HepG2 (cell line): ENCODE measurements around the gene HSD17B2. TPM values are rescaled to one million over a fixed set of nuclear protein-coding genes. Genes with fewer than 3 reads are reported as not detected.
A peak's percentile ranks its signal among the peaks of the same experiment; 100 is the strongest.

ENCODE experiments used
- CREBL2 ChIP-seq: sonication (generic); formaldehyde crosslinking; IDR thresholded peaks from 2 replicates; pipeline ENCODE4 v1.8.1; 2023; ENCODE audit warnings: missing genetic modification reagents, mild to moderate bottlenecking, borderline replicate concordance
- EHMT2 ChIP-seq: fragments of 200-600 bp; sonication (generic); IDR thresholded peaks from 2 replicates; pipeline ENCODE4 v1.7.0; 2017; ENCODE audit warnings: antibody characterized with exemption, low read depth, low read length, borderline replicate concordance
- ETV6 ChIP-seq: sonication (generic); formaldehyde crosslinking; conservative IDR thresholded peaks from 2 replicates; pipeline ENCODE4 v1.4.0; 2020; ENCODE audit warnings: missing genetic modification reagents
- FOXP1 ChIP-seq, 2 experiments: fragments of 450-650 bp in 1 of 2; IDR thresholded peaks; 2 replicates each; pipeline ENCODE4 v1.6.1; 2017 to 2018; ENCODE audit warnings: antibody characterized with exemption in 1 of 2
- ISX ChIP-seq: sonication (generic); formaldehyde crosslinking; conservative IDR thresholded peaks from 2 replicates; pipeline ENCODE4 v1.5.0; 2020; ENCODE audit warnings: missing genetic modification reagents
- LBX2 ChIP-seq: sonication (generic); formaldehyde crosslinking; IDR thresholded peaks from 2 replicates; pipeline ENCODE4 v1.5.0; 2020; ENCODE audit warnings: missing genetic modification reagents, mild to moderate bottlenecking, borderline replicate concordance
- MNT ChIP-seq: fragments of 450-650 bp; IDR thresholded peaks from 2 replicates; pipeline ENCODE4 v1.6.1; 2016
- NBN ChIP-seq: fragments of 450-650 bp; conservative IDR thresholded peaks from 2 replicates; pipeline ENCODE4 v1.6.1; 2017
- PRDM4 ChIP-seq: sonication (generic); formaldehyde crosslinking; IDR thresholded peaks from 2 replicates; pipeline ENCODE4 v1.9.0; 2021; ENCODE audit warnings: missing genetic modification reagents, borderline replicate concordance
- SMARCE1 ChIP-seq: fragments of 450-650 bp; IDR thresholded peaks from 2 replicates; pipeline ENCODE4 v1.6.1; 2017; ENCODE audit warnings: borderline replicate concordance
- SRSF1 ChIP-seq: fragments of 200-400 bp; formaldehyde crosslinking; optimal IDR thresholded peaks from 2 replicates; pipeline ENCODE3; 2017; ENCODE audit warnings: mild to moderate bottlenecking, low read depth, low read length, moderate library complexity
- ZBTB7B ChIP-seq: sonication (generic); formaldehyde crosslinking; IDR thresholded peaks from 2 replicates; pipeline ENCODE4 v1.4.0; 2020; ENCODE audit warnings: missing genetic modification reagents
- ZFYVE20 ChIP-seq: sonication (generic); formaldehyde crosslinking; IDR thresholded peaks from 2 replicates; pipeline ENCODE4 v1.8.0; 2023; ENCODE audit warnings: low read depth, mild to moderate bottlenecking, moderate library complexity, missing genetic modification reagents, borderline replicate concordance
- ZKSCAN1 ChIP-seq: fragments of 150-350 bp; IDR thresholded peaks from 2 replicates; pipeline ENCODE4 v1.6.1; 2014; ENCODE audit warnings: low read length
- ZNF205 ChIP-seq: IDR thresholded peaks from 2 replicates; pipeline ENCODE4 v1.6.1; 2018; ENCODE audit warnings: missing biosample characterization, missing genetic modification reagents
- ZNF773 ChIP-seq: sonication (generic); formaldehyde crosslinking; IDR thresholded peaks from 2 replicates; pipeline ENCODE4 v1.4.0; 2020; ENCODE audit warnings: missing genetic modification reagents, borderline replicate concordance
- ZNF782 ChIP-seq: sonication (generic); formaldehyde crosslinking; IDR thresholded peaks from 2 replicates; pipeline ENCODE4 v1.4.0; 2020; ENCODE audit warnings: missing genetic modification reagents, mild to moderate bottlenecking, borderline replicate concordance
- ZNF800 ChIP-seq: sonication (generic); formaldehyde crosslinking; IDR thresholded peaks from 2 replicates; pipeline ENCODE4 v1.4.0; 2020; ENCODE audit warnings: missing genetic modification reagents
- ZNF841 ChIP-seq: sonication (generic); formaldehyde crosslinking; IDR thresholded peaks from 2 replicates; pipeline ENCODE4 v1.8.1; 2023; ENCODE audit warnings: missing genetic modification reagents, borderline replicate concordance
- polyA plus RNA-seq, 8 experiments: library from polyadenylated mRNA; depleted of rRNA in 3 of 8; stranded (reverse) in 7 of 8; unstranded in 1 of 8; fragments of >200 nt; fragmentation: Illumina TruSeq in 4 of 8; extraction: Trizol in 4 of 8; gene quantifications; 2 replicates each; pipeline versions ENCODE4 v1.2.1 to v1.2.3, GENCODE V29; 2011 to 2016; ENCODE audit warnings: low read depth in 4 of 8, missing spikeins in 1 of 8, mixed read lengths in 1 of 8; ENCODE audit not compliant: insufficient read depth in 1 of 8
- total RNA-seq, 5 experiments: library from RNA; depleted of rRNA; stranded (reverse); fragments of >200 nt; fragmentation: Illumina TruSeq; extraction: Trizol; gene quantifications; 2 replicates each; pipeline ENCODE4 v1.2.3, GENCODE V29; 2016; ENCODE audit warnings: low read depth in 1 of 5

HSD17B2 gene
- total and polyA plus RNA-seq, 2 of the 13 experiments (the other 11 are each of a cell fraction or from before 2014, with no cell fraction given) = 26.3 to 69.3 TPM

GRCh38 chr16:82063456-82064082 lies 28.5 kb downstream of the HSD17B2 start (continued):
- TF ChIP-seq LBX2 (CRISPR knock-in tag) (no peak), ZNF841 (CRISPR knock-in tag) (no peak), ZKSCAN1 (no peak), ZNF800 (CRISPR knock-in tag) (no peak), ZBTB7B (CRISPR knock-in tag) (no peak), ZFYVE20 (CRISPR knock-in tag) (no peak), NBN (no peak), ZNF773 (CRISPR knock-in tag) (no peak), EHMT2 (no peak), PRDM4 (CRISPR knock-in tag) (no peak), MNT (no peak), ETV6 (CRISPR knock-in tag) (no peak), FOXP1 (IDR thresholded peaks at IDR 0.05) (no peak), FOXP1 (CRISPR knock-in tag; IDR thresholded peaks at IDR 0.05) (peak; percentile 43; the same call in 1 of the 2 replicates), SMARCE1 (no peak), CREBL2 (CRISPR knock-in tag) (no peak), ZNF782 (no peak), ISX (CRISPR knock-in tag) (no peak), ZNF205 (CRISPR knock-in tag) (no peak), SRSF1 (no peak)
